ENCODE measurements around the gene DNAJB6.

The DNAJB6 gene

DNA sequence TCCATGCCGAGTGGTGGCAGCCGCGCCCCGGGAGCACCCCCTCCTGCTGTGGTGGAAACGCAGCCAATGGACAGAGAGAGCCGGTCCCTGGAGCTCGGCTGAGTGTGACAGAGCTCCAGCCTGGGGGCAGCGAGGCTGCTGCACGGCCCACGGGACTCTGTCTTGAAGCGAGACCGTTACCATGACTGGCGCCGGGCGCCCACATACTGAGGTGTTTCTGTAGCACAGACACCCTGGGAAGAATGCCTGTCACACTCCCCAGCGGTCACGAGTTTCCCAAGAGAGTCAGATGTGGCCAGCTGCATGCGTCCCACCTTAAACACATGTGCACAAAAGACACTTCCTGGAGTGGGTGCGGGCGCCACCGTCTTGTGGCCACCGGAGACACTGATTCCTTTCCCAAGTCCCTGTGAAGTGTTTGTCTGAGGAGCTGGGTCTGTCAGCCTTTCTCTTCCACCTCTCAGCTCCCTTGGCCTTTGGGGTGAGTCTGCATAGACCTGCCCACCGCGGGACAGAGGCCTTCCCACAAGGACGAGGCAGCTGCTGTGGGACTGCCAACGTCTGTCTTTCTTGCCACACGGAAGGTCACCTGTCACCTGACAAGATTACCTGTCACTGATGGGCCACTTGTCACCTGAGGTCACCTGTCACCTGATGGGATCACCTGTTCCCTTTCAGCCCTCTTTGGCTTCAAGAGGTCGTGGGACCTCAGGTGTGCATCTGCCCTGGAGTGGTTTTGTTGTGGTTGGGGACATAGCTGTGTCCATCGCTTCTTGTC, 94.6 kb downstream of the DNAJB6 start:
- no peak for DNase-seq

DNA sequence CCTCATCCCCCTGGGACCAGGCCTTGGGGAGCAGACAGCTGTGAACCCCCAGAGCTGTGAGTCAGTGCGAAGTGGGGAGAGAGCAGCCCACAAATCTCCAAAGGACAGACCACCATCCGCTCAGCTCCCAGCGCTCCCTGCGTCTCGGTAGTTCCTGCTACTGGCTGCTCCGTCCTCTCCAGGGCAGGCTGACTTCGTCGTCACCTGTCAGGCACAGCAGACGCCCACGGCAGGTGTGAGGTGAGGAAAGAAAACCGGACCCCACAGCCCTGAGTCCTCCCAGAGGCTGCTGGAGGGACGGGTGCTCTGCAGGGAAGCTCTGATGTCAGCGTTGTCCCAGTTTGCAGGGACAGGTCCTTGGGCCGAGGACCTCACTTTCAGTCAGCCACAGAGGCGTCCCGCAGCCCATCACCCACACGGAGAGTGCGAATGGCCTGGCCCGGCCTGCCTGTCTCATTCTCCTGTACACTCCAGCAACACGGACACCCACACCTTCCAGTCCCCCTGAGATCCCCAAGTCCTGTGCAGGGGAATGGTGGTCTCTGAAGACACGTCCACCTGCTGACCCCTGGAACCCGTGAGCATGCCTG, 95.2 kb downstream of the DNAJB6 start:
- no peak for DNase-seq

DNA sequence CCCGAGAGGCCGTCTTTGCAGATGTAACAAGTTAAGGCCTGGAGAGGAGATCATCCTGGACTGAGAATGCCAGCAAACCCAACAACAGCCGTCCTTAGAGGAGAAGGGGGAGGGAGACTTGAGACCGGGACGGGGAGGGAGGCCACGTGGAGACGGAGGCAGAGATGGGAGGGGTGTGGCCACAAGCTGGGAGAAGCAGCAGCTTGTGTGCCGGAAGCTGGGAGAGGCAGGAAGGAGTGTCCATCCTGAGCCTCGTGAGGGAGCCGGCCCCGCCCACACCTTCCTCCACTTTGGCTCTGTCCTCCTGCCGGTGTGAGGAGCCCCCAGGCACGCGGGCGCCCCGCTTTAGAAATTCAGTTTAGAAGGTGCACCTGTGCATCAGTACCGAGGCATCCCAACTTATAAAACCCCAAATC, 95.7 kb downstream of the DNAJB6 start:
- peak; percentile 75 for DNase-seq

DNA sequence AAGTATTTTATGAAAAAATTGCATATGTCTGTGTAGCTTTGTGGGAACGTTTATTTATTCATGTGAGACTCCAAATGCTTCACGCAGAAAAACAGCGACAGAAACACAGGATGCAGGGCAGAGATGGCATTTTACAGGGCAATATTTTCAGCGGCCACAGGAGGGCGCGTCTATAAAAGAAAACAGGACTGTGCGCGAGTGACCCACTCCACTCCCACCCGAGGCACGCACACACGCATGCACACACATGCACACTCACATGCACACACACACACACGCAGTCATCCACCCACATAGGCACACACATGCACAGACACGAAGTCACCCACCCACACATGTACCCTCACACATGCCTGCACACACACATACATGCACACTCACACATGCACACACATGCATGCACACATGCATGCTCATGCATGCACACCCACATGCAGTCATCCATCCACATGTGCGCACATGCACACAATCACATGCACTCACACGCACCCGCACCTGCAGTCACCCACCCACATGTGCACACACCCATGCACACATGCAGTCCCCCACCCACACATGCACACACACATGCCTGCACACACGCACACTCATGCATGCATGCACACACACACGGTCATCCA, 96.3 kb downstream of the DNAJB6 start:
- DNase-seq, result peak; percentile 40

DNA sequence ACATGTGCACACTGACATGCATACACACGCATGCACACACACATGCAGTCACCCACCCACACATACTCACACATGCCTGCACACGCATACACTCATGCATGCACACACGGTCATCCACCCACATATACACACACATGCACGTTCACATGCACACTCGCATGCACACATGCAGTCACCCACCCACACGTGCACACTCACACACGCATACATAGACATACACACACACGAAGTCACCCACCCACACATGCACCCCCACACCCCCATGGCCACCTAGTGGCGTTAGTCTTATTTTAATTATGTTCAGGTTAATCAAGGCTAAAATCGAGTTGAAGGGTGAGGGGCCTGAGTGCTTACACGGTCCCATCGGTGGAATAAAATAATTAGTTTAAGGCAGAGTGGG, 96.8 kb downstream of the DNAJB6 start:
- no peak for DNase-seq

DNA sequence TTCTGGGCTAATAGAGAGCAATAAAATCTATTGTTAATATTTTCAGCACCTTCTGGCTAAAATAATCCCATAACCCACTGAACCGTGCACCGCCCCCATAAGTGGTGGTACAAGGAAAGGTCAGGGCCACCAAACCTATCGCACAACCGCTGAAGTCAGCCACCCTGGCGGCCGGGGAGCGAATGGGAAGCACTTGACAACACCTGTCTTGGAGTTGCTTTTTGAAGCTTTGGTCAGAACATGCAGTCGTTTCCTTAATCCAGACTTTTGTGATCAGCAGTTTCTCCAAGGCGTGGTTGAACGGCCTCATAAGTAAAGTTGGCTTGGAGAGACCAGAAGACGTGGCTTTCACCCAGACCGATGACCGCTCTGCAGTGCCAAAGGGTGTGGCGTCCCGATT, 97.4 kb downstream of the DNAJB6 start:
- DNase-seq, result no peak

DNA sequence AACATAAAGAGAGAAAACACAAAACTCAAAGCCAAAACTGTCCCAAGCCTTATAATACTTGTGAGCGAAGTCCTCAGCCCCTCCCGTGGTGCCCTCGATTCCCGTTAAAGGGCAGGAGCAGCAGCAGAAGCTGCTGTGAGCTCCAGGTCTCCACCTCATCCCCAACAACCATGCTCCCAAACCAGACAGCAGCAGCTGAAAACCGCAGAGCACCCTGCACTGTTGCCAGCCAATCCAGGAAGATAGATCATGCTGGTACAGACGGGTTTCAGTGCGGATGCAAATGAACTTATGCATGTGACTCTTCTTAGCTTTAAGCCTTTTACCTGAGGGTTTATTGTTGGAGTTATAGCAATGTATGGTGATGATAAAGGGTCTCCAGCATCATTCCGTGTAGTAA, 97.9 kb downstream of the DNAJB6 start:
- DNase-seq, result no peak

DNA sequence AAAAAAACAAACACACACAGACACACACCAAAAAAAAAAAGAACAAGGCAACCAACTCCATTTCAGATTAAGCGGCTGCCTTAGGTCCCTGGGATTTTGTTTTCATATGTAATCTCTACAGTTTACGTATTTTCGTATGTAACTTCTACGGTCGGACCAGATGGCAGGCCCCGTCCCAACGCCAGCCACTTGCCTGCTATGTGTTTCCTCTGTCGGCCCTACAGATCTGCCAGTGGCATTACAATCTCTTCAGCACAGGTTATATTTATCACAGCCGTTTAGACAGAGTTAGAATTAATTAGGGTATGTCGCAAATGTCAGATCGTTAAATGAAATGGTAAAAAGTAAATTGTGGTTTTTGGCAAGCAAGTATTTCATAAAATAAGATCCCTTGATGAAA, 99.3 kb downstream of the DNAJB6 start:
- DNase-seq, result no peak

DNA sequence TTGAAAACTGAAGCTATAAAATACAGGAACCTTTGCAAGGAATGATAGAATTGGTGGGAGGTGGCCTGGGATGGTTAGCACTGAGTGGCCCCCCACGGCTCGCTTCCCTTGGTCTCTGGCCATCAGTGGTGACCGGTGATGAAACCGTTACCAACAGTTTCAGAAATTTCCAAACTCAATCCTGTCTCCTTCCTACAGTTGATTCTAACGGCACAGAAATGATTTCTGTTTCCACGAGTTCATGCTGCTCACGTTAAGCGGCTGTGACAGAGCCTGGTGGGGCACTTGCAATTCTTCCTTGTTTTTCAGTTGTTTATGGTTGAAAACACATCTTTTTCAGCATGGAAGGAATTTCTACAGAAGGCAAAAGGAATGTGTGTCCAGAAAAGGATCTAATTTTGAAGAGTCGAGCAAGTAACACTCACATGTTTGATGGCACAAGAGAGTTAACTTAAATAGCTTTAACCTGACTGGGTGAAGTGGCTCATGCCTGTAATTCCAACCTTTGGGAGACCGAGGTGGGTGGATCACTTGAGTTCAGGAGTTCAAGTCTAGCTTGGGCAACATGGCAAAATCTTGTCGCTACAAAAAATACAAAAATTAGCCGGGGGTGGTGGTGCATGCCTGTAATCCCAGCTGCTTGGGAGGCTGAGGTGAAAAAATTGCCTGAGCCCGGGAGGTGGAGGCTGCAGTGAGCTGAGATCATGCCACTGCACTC, 100.1 kb downstream of the DNAJB6 start:
- no peak for DNase-seq

DNA sequence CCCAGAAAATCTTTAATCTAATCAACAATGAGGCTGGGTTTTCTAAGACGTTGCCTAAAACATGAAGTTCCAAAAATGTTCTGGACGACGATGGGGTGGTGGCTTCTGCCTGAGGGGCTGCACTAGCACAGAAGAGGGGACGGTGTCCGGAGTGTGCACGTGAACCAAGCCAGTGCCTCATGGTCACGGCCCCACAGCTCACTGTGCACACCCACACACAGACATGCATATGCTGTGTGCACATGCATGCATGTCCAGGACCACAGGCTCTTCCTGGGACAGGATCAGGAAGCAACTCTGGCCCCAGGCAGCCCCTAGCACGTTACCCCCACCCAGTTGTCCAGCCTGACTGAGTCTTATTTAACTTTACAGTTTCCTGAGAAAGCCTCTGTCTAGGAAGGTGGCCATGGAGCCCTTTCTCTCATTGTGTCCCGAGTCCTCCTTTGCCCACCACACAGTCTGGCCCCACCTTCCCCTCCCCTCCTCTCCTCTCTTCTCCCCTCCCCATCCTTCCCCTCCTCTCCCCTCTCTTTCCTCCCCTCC, 100.8 kb downstream of the DNAJB6 start:
- no peak for DNase-seq

DNA sequence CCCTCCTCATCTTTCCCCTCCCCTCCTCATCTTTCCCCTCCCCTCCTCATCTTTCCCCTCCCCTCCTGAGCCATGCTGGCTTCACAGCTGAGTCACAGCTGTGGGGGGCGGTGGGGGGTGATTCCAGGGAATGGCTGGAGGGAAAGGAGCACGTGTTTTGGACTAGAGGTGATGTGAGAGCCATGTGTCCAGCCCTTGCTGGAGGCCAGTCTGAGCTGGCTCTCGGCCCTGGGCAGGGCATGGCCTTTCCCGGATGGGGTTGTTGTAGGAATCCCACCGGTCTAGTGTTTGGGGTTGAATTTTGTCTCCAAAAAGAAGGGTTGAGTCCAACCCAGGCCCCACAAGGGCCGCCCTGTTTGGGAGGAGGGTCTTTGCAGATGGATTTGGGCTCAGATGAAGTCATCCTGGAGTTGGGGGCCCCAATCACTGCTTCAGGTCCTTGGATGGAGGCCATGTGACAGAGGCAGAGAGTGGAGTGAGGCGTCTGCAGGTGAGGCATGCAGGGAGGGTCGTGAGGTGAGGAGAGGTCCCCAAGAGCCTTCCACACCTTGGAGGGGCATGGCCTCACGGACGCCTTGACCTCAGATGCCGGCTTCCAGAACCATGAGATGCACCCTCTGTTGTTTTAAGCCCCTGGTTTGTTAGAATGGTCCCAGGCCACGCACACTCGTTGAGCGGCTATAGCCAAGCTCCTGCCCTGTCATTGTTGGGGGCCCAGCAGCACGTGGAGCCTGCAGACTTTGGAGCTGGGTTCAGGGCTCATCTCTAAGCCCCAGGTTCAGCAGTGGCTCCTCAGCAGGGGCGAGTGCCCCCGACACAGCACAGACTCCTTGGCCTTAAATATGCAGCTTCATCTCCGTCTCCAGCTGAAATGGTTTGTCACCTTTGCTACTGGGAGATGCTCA, 101.6 kb downstream of the DNAJB6 start:
- DNase-seq, result peak; percentile 16

DNA sequence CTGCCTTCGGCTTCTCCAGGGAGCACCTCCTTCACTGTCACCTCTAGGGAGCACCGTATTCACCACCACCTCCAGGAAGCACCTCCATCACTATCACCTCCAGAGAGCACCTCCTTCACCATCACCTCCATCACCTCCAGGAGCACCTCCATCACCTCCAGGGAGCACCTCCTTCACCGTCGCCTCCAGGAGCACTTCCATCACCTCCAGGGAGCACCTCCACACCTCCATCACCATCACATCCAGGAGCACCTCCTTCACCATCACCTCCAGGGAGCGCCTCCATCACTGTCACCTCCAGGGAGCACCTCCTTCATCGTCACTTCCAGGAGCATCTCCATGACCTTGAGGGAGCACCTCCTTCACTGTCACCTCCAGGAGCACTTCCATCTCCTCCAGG, 102.3 kb downstream of the DNAJB6 start:
- no peak for DNase-seq

DNA sequence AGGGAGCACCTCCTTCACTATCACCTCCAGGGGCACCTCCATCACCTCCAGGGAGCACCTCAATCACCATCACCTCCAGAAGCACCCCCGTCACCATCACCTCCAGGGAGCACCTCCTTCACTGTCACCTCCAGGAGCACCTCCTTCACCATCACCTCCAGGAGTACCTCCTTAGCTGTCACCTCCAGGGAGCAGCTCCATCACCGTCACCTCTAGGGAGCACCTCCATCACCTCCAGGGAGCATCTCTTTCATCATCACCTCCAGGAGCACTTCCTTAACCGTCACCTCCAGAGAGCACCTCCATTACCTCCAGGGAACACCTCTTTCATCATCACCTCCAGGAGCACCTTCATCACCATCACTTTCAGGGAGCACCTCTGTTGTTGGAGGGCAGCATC, 103.0 kb downstream of the DNAJB6 start:
- no peak for DNase-seq

DNA sequence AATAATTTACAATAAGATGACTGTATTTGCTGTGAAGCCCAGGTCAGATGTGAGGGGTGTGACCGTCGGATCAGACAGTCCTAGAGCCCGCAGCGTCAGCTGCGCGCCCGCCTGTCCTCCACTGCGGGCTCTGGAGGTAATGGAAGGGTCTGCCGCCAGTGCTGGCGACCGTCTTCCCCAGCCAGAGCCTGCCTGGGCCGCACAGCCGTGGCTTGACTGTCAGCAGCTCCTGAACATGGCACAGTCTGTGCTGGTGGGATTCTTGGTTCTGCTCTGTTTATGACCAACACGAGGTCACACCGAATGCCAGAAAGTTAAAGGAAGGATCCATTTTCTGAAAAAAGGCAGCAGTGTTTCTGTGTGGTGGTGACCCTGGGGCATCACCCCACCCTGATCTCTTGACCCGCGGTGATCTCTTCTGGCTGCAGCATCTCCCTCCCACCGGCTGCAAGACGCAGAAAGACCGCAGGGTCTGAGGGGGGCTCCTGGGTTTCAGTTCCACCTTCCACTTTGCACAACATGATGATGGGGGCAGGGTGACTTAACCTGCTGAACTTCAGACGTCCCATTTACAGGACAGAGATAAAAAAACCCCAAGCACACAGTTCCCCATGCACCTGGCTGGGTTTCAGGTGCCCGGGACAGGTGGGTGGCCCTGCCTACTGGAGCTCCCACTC, 103.7 kb downstream of the DNAJB6 start:
- no peak for DNase-seq

DNA sequence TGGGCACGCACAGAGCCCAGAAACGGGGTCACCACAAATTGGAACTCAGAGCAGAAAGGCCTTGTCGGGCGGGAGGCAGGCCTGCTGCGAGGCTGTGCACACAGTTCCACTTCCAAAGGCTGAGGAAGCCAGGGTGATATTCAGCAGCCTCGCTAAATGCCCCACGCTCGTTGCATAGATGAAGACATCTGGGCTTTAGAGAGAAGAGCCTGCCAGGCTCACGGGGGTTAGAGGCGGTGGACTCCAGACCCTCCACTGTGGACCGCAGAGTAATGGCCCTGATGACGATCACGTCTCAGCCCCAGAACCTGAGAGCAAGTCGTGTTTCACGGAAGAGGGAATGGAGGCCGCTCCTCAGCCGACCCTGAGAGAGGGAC, 104.2 kb downstream of the DNAJB6 start:
- DNase-seq, result no peak

DNA sequence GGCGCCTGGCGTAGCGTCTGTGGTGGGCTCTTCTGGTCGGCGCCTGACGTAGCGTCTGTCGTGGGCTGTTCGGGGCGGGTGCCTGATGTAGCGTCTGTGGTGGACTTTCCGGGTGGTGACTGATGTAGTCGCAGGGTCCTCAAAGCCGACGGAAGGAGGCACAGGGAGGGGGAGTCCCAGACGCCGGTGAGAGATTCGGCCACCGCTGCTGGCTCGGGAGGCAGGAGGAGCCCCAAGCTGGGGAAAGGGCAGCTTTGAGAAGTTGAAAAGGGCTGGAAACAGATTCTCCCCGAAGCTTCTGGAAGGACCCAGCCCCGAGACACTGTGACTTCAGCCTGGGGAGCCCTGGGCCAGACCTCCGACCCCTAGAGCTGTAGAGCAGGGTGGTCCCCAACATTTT, 105.7 kb downstream of the DNAJB6 start:
- no peak for DNase-seq

DNA sequence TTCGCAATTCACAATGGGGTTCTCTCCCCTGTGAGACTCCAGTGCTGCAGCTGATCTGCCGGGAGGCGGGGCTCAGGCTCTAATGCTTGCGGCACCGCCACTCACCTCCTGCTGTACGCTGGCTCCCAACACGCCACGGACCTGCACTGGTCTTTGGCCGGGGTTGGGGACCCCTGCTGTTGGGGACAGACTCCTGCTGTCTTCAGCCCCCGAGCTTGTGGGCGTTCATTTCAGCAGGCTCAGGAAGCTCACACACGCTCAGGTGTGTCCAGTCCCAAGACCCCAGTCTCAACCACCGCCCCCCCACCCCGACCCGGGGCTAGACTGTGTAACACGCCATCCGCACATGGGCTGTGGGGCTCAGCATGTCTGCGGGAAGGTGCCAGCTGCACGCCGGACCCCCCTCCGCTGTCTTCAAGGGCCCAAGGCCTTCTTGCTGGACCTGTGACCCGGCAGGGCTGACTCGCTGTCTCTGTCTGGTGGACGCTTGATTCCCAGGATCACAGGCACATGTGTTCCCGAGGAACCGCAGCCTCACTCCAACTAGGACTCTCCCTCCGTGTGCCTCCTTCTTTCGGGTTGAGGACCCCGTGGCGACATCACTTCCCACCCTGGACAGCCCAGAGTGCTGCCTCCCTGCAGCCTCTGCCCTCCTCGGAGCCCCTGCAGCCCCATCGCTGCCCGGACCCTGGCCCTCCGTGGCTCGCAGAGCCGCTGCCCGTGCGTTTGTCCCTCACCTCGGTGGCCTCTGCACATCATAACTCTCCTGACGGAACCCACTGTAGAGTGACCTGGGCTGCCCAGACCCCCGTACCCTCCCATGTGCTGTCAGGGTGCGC, 106.4 kb downstream of the DNAJB6 start:
- DNase-seq, result no peak

DNA sequence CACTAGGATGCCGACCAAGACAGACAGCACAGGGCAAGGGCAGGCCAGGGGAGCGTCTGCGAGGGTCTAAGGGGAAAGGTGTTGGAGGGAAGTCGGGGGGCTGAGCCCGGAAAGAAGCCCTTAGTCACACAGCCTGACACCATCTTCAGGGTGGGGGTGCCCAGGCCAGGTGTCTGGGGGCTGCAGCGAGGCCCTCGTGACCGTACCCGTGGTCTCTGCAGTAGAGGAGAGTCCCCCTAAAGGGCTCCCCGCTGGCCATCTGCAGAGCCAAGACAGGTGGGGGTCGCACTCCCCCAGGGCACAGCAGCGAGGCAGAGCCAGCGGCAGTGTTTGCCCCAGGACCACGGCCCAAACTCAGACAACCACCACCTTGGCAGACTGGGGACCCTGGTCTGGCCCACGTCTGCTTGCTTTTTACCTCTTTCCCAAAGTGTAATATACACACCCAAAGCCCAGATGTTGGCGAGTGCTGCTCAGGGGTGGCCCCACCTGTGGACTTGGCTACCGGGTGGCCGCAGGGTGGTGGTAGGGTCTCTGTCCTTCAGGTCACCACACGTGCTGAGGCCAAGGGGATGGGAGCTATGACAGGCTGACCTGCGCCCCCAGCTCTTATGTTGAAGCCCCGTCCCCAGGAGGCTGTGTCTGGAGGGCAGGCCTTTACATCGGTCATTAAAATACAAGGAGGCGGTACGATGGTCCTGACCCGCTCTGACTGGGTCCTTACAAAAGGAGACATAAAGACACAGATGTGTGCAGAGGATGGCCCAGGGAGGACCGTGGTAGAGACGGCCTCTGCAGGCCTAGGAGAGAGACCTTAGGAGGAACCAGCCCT, 107.4 kb downstream of the DNAJB6 start:
- DNase-seq, result no peak

DNA sequence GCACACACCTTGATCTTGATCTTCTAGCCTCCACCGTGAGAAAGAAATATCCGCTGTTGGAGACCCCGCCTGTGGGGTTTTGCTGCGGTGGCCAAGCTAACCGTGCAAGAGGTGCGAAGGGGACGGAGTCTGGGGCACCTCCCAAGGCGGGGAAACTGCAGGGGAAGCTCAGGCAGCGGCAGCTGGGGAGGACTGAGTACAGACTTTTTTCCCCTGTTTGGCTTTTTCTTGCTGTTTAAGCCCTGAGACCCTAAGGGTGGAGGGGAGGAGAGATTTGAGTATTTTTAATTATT, 108.0 kb downstream of the DNAJB6 start:
- DNase-seq, result no peak

Measured in fibroblast of skin of right biceps (primary cell).